ENCODE measurements around the gene APBB2. TPM values are rescaled to one million over a fixed set of nuclear protein-coding genes. Genes with fewer than 3 reads are reported as not detected.

Gene APBB2
- total RNA-seq, 2 experiments from 2014 or later: 0.22 TPM; not detected in 1

DNA sequence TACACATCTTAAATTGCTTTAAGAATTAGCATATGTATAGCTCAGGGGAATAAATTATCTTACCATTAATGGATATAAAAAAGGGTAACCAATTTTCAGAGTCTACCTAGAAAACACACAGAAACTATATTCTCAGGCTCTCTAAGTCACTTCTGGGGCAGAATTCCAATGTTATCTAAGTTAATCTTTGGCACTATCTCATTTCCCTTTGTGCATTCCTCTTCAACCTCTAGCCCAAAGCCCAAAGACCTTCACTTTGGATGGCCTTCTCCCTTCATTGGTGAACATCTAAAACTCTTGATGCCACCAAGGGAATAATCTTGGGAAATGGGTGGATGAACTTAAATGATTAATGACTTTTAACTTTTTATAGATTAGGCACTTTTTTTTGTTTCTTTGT is 108.3 kb downstream of the APBB2 start:
- ChIA-PET CTCF (interaction anchor here (0.7 kb wide), 1 partner anchor 1624 kb away, joined by 3 read pairs; no protein-coding TSS in a partner anchor), POLR2A (no interaction called here)
- H3K4me1 Mint-ChIP-seq (ENCODE audit: low read depth): no peaks in the 10 kb centered on the region
- H3K4me1 ChIP-seq (ENCODE audit: insufficient read depth, low read length): no peaks in the 10 kb centered on the region
- no peak overlapping the region for H3K27ac Mint-ChIP-seq
- no peak overlapping the region for H3K4me3 ChIP-seq (ENCODE audit: low read length)
- no peaks in the 10 kb centered on the region for H3K9me3 Mint-ChIP-seq
- no peaks in the 10 kb centered on the region for H3K27me3 Mint-ChIP-seq
- intact Hi-C loops (cut with DNase I, micrococcal nuclease): no loop called here
- ATAC-seq (ENCODE audit: poor library complexity) (no peak), DNase-seq (no peak)
- no peaks in the 10 kb centered on the region for H3K36me3 Mint-ChIP-seq (ENCODE audit: low read depth)
- TF ChIP-seq, protein P1, sequence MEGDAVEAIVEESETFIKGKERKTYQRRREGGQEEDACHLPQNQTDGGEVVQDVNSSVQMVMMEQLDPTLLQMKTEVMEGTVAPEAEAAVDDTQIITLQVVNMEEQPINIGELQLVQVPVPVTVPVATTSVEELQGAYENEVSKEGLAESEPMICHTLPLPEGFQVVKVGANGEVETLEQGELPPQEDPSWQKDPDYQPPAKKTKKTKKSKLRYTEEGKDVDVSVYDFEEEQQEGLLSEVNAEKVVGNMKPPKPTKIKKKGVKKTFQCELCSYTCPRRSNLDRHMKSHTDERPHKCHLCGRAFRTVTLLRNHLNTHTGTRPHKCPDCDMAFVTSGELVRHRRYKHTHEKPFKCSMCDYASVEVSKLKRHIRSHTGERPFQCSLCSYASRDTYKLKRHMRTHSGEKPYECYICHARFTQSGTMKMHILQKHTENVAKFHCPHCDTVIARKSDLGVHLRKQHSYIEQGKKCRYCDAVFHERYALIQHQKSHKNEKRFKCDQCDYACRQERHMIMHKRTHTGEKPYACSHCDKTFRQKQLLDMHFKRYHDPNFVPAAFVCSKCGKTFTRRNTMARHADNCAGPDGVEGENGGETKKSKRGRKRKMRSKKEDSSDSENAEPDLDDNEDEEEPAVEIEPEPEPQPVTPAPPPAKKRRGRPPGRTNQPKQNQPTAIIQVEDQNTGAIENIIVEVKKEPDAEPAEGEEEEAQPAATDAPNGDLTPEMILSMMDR (IDR thresholded peaks at IDR 0.05): no peak
- H3K27me3 ChIP-seq (ENCODE audit: control insufficient read depth in 1 of 2, insufficient read depth in 2 of 2, low read length in 2 of 2): no peaks in the 10 kb centered on the region
- H3K36me3 ChIP-seq (ENCODE audit: insufficient read depth, low read length): no peaks in the 10 kb centered on the region
- H3K4me3 Mint-ChIP-seq: no peak overlapping the region
- no peak overlapping the region for H3K27ac ChIP-seq (ENCODE audit: low read depth in 1 of 2, low read length in 2 of 2)
- H3K9me3 ChIP-seq (ENCODE audit: control insufficient read depth in 1 of 2, insufficient read depth in 1 of 2, low read length in 2 of 2): peaks cover 0 to 6% of the 10 kb centered on the region in 2 experiments

DNA sequence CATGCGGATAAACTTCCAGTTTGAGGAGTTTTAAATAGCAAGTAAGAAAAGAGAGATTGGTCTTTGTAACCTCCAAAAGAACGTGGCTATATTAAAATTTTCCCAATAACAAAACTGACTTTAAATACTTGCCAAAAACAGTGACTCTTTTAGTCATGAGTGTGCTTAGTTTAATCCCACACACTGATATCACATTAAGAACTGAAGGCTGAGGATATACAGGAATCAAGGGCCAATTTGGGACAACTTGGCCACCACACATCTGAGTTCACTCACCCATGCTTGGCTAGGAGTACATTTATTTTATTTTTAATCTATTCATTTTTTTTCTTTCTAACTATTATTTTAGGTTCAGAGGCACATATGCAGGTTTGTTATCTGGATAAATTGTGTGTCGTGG is 110.2 kb downstream of the APBB2 start:
- H3K4me3 ChIP-seq (ENCODE audit: low read length): no peak overlapping the region
- H3K36me3 ChIP-seq (ENCODE audit: insufficient read depth, low read length): no peaks in the 10 kb centered on the region
- POLR2A ChIA-PET: no interaction called here
- Mint-ChIP-seq H3K9me3 (no peaks in the 10 kb centered on the region), H3K36me3 (ENCODE audit: low read depth) (no peaks in the 10 kb centered on the region), H3K27me3 (no peaks in the 10 kb centered on the region), H3K4me3 (no peak overlapping the region), H3K27ac (no peak overlapping the region), H3K4me1 (ENCODE audit: low read depth) (no peaks in the 10 kb centered on the region)
- no peaks in the 10 kb centered on the region for H3K27me3 ChIP-seq (ENCODE audit: control insufficient read depth in 1 of 2, insufficient read depth in 2 of 2, low read length in 2 of 2)
- H3K4me1 ChIP-seq (ENCODE audit: insufficient read depth, low read length): no peaks in the 10 kb centered on the region
- DNase-seq: no peak
- CTCF ChIA-PET: no interaction called here
- no peaks in the 10 kb centered on the region for H3K9me3 ChIP-seq (ENCODE audit: control insufficient read depth in 1 of 2, insufficient read depth in 1 of 2, low read length in 2 of 2)
- H3K27ac ChIP-seq (ENCODE audit: low read depth in 1 of 2, low read length in 2 of 2): no peak overlapping the region
- intact Hi-C loops (cut with DNase I, micrococcal nuclease): no loop called here
- ATAC-seq (ENCODE audit: poor library complexity): no peak
- TF ChIP-seq, protein P1 (IDR thresholded peaks at IDR 0.05): no peak

- POLR2A ChIA-PET: no interaction called here
- no peak for DNase-seq
Measured at GRCh38 chr4:41103657-41104056, 110.7 kb downstream of the APBB2 start.

More at GRCh38 chr4:41103657-41104056, 110.7 kb downstream of the APBB2 start:
- Histone ChIP-seq H3K9me3 (ENCODE audit: control insufficient read depth in 1 of 2, insufficient read depth in 1 of 2, low read length in 2 of 2) (no peaks in the 10 kb centered on the region), H3K27me3 (ENCODE audit: control insufficient read depth in 1 of 2, insufficient read depth in 2 of 2, low read length in 2 of 2) (no peaks in the 10 kb centered on the region), H3K27ac (ENCODE audit: low read depth in 1 of 2, low read length in 2 of 2) (no peak overlapping the region), H3K4me3 (ENCODE audit: low read length) (no peak overlapping the region), H3K4me1 (ENCODE audit: insufficient read depth, low read length) (no peaks in the 10 kb centered on the region), H3K36me3 (ENCODE audit: insufficient read depth, low read length) (no peaks in the 10 kb centered on the region)
- Mint-ChIP-seq H3K4me3 (no peak overlapping the region), H3K27ac (no peak overlapping the region), H3K27me3 (no peaks in the 10 kb centered on the region), H3K36me3 (ENCODE audit: low read depth) (no peaks in the 10 kb centered on the region), H3K4me1 (ENCODE audit: low read depth) (no peaks in the 10 kb centered on the region), H3K9me3 (no peaks in the 10 kb centered on the region)
- ATAC-seq (ENCODE audit: poor library complexity): no peak
- CTCF ChIA-PET: no interaction called here
- TF ChIP-seq, protein P1 (IDR thresholded peaks at IDR 0.05): no peak
- intact Hi-C loops (cut with DNase I, micrococcal nuclease): no loop called here
